Measurements from ENCODE around the gene SDF2. TPM values are rescaled to one million over a fixed set of nuclear protein-coding genes. Genes with fewer than 3 reads are reported as not detected.

The SDF2 gene
- total RNA-seq, 1 donor from 2014 or later: 51.0 TPM

- no peaks in the 10 kb centered on the region for H3K27me3 Mint-ChIP-seq (ENCODE audit: low read depth)
- H3K4me3 Mint-ChIP-seq: no peak overlapping the region
- H3K36me3 Mint-ChIP-seq: peaks cover 60% of the 10 kb centered on the region
- no peak for TF ChIP-seq CTCF (IDR thresholded peaks at IDR 0.05; ENCODE audit: unreplicated experiment)
- no peaks in the 10 kb centered on the region for H3K4me1 Mint-ChIP-seq
- no peak for DNase-seq (ENCODE audit: low spot score in 2 of 2, unreplicated experiment in 2 of 2)
- no peak overlapping the region for H3K27ac Mint-ChIP-seq
- H3K9me3 Mint-ChIP-seq: peaks cover 4% of the 10 kb centered on the region
Observed at GRCh38 chr17:28689011-28689410, 27.3 kb upstream of the SDF2 start.

GRCh38 chr17:28688481-28688880 lies 26.8 kb upstream of the SDF2 start:
- Mint-ChIP-seq H3K4me3 (no peak overlapping the region), H3K4me1 (no peaks in the 10 kb centered on the region), H3K9me3 (peaks cover 4% of the 10 kb centered on the region), H3K27ac (no peak overlapping the region), H3K27me3 (ENCODE audit: low read depth) (no peaks in the 10 kb centered on the region), H3K36me3 (peaks cover 58% of the 10 kb centered on the region)
- DNase-seq (ENCODE audit: low spot score in 2 of 2, unreplicated experiment in 2 of 2): no peak
- no peak for TF ChIP-seq CTCF (IDR thresholded peaks at IDR 0.05; ENCODE audit: unreplicated experiment)

GRCh38 chr17:28686296-28686695 lies 24.6 kb upstream of the SDF2 start:
- Mint-ChIP-seq H3K36me3 (peaks cover 62% of the 10 kb centered on the region), H3K4me1 (no peaks in the 10 kb centered on the region), H3K4me3 (no peak overlapping the region), H3K27ac (no peak overlapping the region), H3K9me3 (peaks cover 4% of the 10 kb centered on the region), H3K27me3 (ENCODE audit: low read depth) (no peaks in the 10 kb centered on the region)
- DNase-seq (ENCODE audit: low spot score in 2 of 2, unreplicated experiment in 2 of 2): no peak
- TF ChIP-seq CTCF (IDR thresholded peaks at IDR 0.05; ENCODE audit: unreplicated experiment): no peak

GRCh38 chr17:28685366-28685765 lies 23.7 kb upstream of the SDF2 start:
- DNase-seq (ENCODE audit: low spot score in 2 of 2, unreplicated experiment in 2 of 2): no peak
- H3K9me3 Mint-ChIP-seq: peaks cover 4% of the 10 kb centered on the region
- no peak overlapping the region for H3K4me3 Mint-ChIP-seq
- H3K27ac Mint-ChIP-seq: no peak overlapping the region
- no peaks in the 10 kb centered on the region for H3K4me1 Mint-ChIP-seq
- no peak for TF ChIP-seq CTCF (IDR thresholded peaks at IDR 0.05; ENCODE audit: unreplicated experiment)
- peaks cover 60% of the 10 kb centered on the region for H3K36me3 Mint-ChIP-seq
- H3K27me3 Mint-ChIP-seq (ENCODE audit: low read depth): no peaks in the 10 kb centered on the region

GRCh38 chr17:28684963-28685362 lies 23.3 kb upstream of the SDF2 start:
- TF ChIP-seq CTCF (IDR thresholded peaks at IDR 0.05; ENCODE audit: unreplicated experiment): no peak
- Mint-ChIP-seq H3K4me1 (no peaks in the 10 kb centered on the region), H3K9me3 (peaks cover 4% of the 10 kb centered on the region), H3K4me3 (no peak overlapping the region), H3K27me3 (ENCODE audit: low read depth) (no peaks in the 10 kb centered on the region), H3K27ac (no peak overlapping the region), H3K36me3 (peaks cover 56% of the 10 kb centered on the region)
- DNase-seq (ENCODE audit: low spot score in 2 of 2, unreplicated experiment in 2 of 2): no peak

- Mint-ChIP-seq H3K27me3 (ENCODE audit: low read depth) (no peaks in the 10 kb centered on the region), H3K4me3 (no peak overlapping the region), H3K4me1 (no peaks in the 10 kb centered on the region), H3K27ac (no peak overlapping the region), H3K36me3 (peaks cover 46% of the 10 kb centered on the region), H3K9me3 (no peaks in the 10 kb centered on the region)
- no peak for TF ChIP-seq CTCF (IDR thresholded peaks at IDR 0.05; ENCODE audit: unreplicated experiment)
- DNase-seq (ENCODE audit: low spot score in 2 of 2, unreplicated experiment in 2 of 2): no peak
Observed at GRCh38 chr17:28682655-28683054, 20.9 kb upstream of the SDF2 start.

Measured in mesothelial cell of epicardium (in vitro differentiated cells).